Ascending aorta (tissue), 2 donors: ENCODE data around the gene ENTPD6. TPM values are rescaled to one million over a fixed set of nuclear protein-coding genes. Genes with fewer than 3 reads are reported as not detected.

ENCODE experiments used
- DNase-seq, 2 donors: peaks; one replicate each; pipeline ENCODE4 v3.0.0-alpha.2; 2019; ENCODE audit warnings: low spot score in 2 of 2
- H3K27ac ChIP-seq, 2 donors: fragments of 200-600 bp; sonication (generic); one replicate each; pipeline ENCODE4 v1.5.1; 2016 to 2017; ENCODE audit warnings: mild to moderate bottlenecking in 1 of 2
- H3K27me3 ChIP-seq: fragments of 200-600 bp; sonication (generic); one replicate; pipeline ENCODE4 v1.5.1; 2017
- H3K36me3 ChIP-seq, 2 donors: fragments of 200-600 bp; sonication (generic); one replicate each; pipeline ENCODE4 v1.5.1; 2016
- H3K4me1 ChIP-seq, 2 donors: fragments of 200-600 bp; sonication (generic); one replicate each; pipeline ENCODE4 v1.5.1; 2016 to 2017; ENCODE audit warnings: mild to moderate bottlenecking in 1 of 2
- H3K4me3 ChIP-seq, 2 donors: fragments of 200-600 bp; sonication (generic); one replicate each; pipeline ENCODE4 v1.5.1; 2016 to 2017; ENCODE audit warnings: mild to moderate bottlenecking in 1 of 2
- H3K9me3 ChIP-seq, 2 donors: fragments of 200-600 bp; sonication (generic); one replicate each; pipeline ENCODE4 v1.5.1; 2016
- CTCF ChIP-seq, 3 experiments: fragments of 200-600 bp in 2 of 3; fragments of 450-650 bp in 1 of 3; sonication (generic) in 2 of 3; IDR thresholded peaks; one replicate each; pipeline ENCODE4 v1.5.1; 2016 to 2019; ENCODE audit warnings: antibody characterized with exemption in 3 of 3, mild to moderate bottlenecking in 1 of 3, moderate library complexity in 1 of 3
- intact Hi-C: fragments of 100-400 bp; cut with DNase I; formaldehyde crosslinking; loops from one replicate; pipeline ENCODE4 v1.15.1; 2023
- total RNA-seq: library from RNA; depleted of rRNA; stranded (reverse); fragments of >200 nt; gene quantifications from one replicate; pipeline ENCODE4 v1.1.0, GENCODE V29; 2016

The ENTPD6 gene
- total RNA-seq, 1 donor from 2014 or later, result 66.5 TPM

- H3K4me1 ChIP-seq, result peaks cover 0 to 7% of the 10 kb centered on the region in 2 donors
- no peak overlapping the region for H3K27ac ChIP-seq
- TF ChIP-seq CTCF (IDR thresholded peaks at IDR 0.05), result no peak
- no peaks in the 10 kb centered on the region for H3K9me3 ChIP-seq
- no peaks in the 10 kb centered on the region for H3K36me3 ChIP-seq
- H3K4me3 ChIP-seq, result no peak overlapping the region
- intact Hi-C loops, result no loop called here
- no peak for DNase-seq
- H3K27me3 ChIP-seq, result no peaks in the 10 kb centered on the region
Measured at GRCh38 chr20:25191689-25192088, 3.8 kb upstream of the ENTPD6 start.

DNA sequence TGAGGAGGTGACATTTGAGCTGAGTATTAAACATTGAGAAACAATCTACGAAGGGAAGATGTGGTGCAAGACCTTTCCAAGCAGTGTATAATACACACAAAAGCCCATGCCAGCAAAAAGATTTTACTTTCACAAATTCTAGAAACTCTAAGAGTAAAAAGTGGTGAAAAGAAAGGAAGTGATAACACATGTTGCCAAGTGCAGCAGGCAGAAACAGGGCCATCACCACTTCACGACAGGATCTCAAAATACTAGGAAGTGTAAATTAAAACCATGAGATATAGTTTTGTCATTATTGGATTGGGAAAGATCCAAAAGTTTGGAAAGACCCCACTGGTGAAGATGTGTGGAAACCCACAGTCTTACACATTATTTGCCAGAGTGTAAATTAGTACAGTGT, 1.7 kb upstream of the ENTPD6 start:
- Histone ChIP-seq H3K9me3 (no peaks in the 10 kb centered on the region), H3K27me3 (no peaks in the 10 kb centered on the region), H3K36me3 (no peaks in the 10 kb centered on the region), H3K4me3 (no peak overlapping the region), H3K4me1 (peaks cover 0 to 16% of the 10 kb centered on the region in 2 donors), H3K27ac (no peak overlapping the region)
- intact Hi-C loops, result loop anchor here (2.0 kb wide), 2 partner anchors 33 to 197 kb away; partner anchors contain the start of gene ABHD12
- no peak for DNase-seq
- TF ChIP-seq CTCF (IDR thresholded peaks at IDR 0.05), result no peak

GRCh38 chr20:25194333-25194972, 1.1 kb upstream of the ENTPD6 start:
- DNase-seq, result no peak
- no peaks in the 10 kb centered on the region for H3K9me3 ChIP-seq
- H3K4me1 ChIP-seq, result peaks cover 0 to 16% of the 10 kb centered on the region in 2 donors
- intact Hi-C loops, result loop anchor here (2.0 kb wide), 2 partner anchors 32 to 196 kb away; partner anchors contain the start of gene ABHD12
- no peaks in the 10 kb centered on the region for H3K27me3 ChIP-seq
- H3K27ac ChIP-seq, result peak overlapping the region in 1 of 2 donors; percentile 75
- no peak for TF ChIP-seq CTCF (IDR thresholded peaks at IDR 0.05)
- peak overlapping the region in 1 of 2 donors; percentile 87 for H3K4me3 ChIP-seq
- H3K36me3 ChIP-seq, result no peaks in the 10 kb centered on the region

GRCh38 chr20:25195962-25196785, 662 bp downstream of the ENTPD6 start:
- Histone ChIP-seq H3K9me3 (no peaks in the 10 kb centered on the region), H3K4me3 (peak overlapping the region; percentile 78 to 87), H3K4me1 (peaks cover 0 to 20% of the 10 kb centered on the region in 2 donors), H3K36me3 (no peaks in the 10 kb centered on the region), H3K27me3 (no peaks in the 10 kb centered on the region), H3K27ac (peak overlapping the region; percentile 75)
- DNase-seq, result no peak
- TF ChIP-seq CTCF (IDR thresholded peaks at IDR 0.05), result no peak
- intact Hi-C loops, result loop anchor here (1.0 to 5.0 kb wide), 5 partner anchors 31 to 204 kb away; partner anchors contain the start of genes ABHD12, APMAP and PYGB

- DNase-seq, result no peak
- Histone ChIP-seq H3K4me1 (peaks cover 0 to 20% of the 10 kb centered on the region in 2 donors), H3K36me3 (no peaks in the 10 kb centered on the region), H3K27me3 (no peaks in the 10 kb centered on the region), H3K9me3 (no peaks in the 10 kb centered on the region), H3K27ac (peak overlapping the region; percentile 75), H3K4me3 (peak overlapping the region; percentile 78 to 87)
- intact Hi-C loops, result loop anchor here (5.0 kb wide), 2 partner anchors 101 to 204 kb away; partner anchors contain the start of gene APMAP
- TF ChIP-seq CTCF (IDR thresholded peaks at IDR 0.05), result no peak
Measured at GRCh38 chr20:25196786-25197120, 1.2 kb downstream of the ENTPD6 start.
